Measurements from ENCODE around the gene ME3.
"Not testable (repeated sequence)": the region's sequence is repeated elsewhere in the genome, so short reads cannot be mapped to it uniquely, and the experiment has no call there.

- TF ChIP-seq EZH2 (IDR thresholded peaks at IDR 0.05; ENCODE audit: borderline replicate concordance, insufficient read depth, low read depth, low read length, poor library complexity, severe bottlenecking); CTCF (IDR thresholded peaks at IDR 0.05): not testable (repeated sequence)
These were observed 248.9 kb downstream of the ME3 start for GRCh38 chr11:86423488-86423887.
